Skin of body (tissue), 3 donors: Measurements from ENCODE around the gene GRIN2A. TPM values are rescaled to one million over a fixed set of nuclear protein-coding genes. Genes with fewer than 3 reads are reported as not detected.

Experiments
- DNase-seq: peaks from one replicate; lab custom pipeline; 2025; lab: John Stamatoyannopoulos, UW
- small RNA-seq: library from RNA; depleted of rRNA; stranded (forward); fragments of <200 nt; gene quantifications from one replicate; pipeline ENCODE3, GENCODE V24; 2014; ENCODE audit warnings: low replicate concordance
- total RNA-seq: library from RNA; depleted of rRNA; stranded (reverse); fragments of >200 nt; gene quantifications from one replicate; pipeline ENCODE4 v1.2.3, GENCODE V29; 2014

The GRIN2A gene
- total RNA-seq, 1 donor from 2014 or later: 0.10 TPM

DNA sequence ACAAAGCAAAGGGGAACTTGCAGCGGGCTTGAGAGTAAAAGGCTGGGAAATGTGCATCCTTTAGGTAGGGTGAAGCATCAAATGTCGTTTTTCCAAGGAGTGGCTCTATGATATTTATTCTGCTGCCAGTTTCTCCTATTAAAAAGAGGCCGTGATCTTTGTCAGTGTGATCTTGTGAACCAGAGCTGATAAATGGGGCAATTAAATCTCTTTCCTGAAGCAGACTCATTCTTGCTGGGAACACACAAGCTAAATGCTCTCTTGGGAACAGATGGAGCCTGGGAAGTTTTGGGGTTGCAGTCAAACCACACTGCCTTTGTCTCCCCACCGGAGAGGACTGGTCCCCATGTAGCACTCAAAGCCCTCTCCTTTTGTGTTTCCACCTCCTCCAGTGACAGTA is 408.9 kb downstream of the GRIN2A start:
- DNase-seq: no peak

DNA sequence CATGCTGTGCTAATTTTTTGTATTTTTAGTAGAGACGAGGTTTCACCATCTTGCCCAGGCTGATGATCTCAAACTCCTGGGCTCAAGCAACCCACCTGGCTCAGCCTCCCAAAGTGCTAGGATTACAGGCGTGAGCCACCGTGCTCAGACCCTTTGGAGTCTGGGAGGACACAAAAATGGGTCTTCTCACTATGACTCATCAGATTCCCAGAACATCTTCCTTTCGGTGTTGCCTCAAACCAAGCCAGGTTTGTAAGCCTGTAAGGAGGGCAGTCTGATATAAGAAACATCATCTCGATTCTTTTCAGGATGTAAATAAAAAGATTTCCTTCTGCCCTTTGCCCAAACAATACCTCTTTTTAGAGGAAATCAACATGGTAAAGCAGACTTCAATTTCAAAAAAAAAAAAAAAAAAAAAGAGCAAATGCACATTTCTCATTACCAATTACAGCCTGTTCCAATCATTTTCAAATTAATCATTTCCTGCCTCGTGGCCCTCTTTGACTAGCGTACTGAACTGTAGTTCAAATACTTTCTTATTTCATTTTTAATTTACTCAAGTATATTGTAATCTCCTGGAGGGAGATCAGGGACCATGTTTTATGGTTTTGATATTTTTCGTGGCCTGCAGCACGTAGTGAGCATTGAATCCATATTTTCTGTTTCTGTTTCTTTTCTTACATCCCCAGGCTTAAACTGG is 409.6 kb downstream of the GRIN2A start:
- DNase-seq: peak; percentile 43

DNA sequence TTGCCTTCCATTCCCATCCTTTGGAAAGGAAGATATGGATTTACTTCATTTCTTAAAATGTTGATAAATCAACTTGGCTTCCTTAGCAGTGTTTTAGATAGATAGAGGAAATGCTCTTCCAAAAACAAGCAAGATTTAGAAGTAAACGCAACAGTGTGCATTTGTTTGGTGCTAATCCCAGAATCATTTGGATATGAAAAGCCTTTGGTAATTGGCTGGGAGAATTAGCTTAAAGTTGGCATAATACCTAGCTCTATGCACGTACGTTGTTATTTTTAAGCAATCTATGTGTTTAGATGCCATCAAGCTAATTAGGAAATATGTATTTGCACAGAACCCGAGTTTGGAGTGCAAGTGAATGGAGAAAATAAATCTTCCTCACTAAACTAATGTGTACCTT is 415.3 kb downstream of the GRIN2A start:
- no peak for DNase-seq

GRCh38 chr16:9763505-9763904 is 418.7 kb downstream of the GRIN2A start:
- no peak for DNase-seq

DNA sequence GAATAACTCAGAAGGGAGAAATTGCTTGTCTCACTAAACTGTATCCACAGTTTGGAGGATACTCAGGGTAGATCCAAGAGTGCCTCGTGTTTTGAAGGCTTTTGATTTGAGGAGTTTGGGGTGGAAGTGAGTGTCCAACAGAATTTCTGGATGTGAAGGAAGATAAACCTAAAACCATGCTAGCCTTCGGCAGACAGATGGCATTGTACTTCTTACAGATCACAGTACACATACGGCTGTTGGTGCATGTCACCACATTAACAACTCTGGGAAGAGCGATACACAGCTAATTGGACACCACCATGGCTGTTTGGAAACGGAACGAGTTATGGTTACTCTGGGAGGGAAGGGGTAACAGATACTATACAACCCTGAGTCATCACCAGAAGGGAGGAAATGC is 420.4 kb downstream of the GRIN2A start:
- no peak for DNase-seq

GRCh38 chr16:9757687-9758086 is 424.5 kb downstream of the GRIN2A start:
- no peak for DNase-seq

- DNase-seq: no peak
These were observed 425.8 kb downstream of the GRIN2A start for GRCh38 chr16:9756434-9756833.

GRCh38 chr16:9755081-9755480 is 427.1 kb downstream of the GRIN2A start:
- peak; percentile 25 for DNase-seq

DNA sequence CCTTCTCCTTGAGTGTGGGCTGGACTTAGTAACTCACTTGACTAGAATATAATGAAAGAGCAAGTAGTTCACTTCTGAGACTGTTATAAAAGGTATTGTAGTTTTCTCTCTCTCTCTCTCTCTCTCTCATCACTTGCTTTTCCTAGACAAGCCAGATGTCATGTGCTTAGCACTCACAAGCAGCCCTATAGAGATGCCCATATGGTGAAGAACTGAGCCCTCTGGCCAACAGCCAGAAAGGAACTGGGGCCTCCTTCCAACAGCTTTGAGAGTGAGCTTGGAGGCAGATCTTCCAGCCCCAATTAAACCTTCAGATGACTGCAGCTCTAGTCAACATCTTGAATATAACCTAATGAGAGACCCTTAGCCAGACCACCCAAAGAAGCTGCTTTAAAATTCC is 440.5 kb downstream of the GRIN2A start:
- DNase-seq: no peak

DNA sequence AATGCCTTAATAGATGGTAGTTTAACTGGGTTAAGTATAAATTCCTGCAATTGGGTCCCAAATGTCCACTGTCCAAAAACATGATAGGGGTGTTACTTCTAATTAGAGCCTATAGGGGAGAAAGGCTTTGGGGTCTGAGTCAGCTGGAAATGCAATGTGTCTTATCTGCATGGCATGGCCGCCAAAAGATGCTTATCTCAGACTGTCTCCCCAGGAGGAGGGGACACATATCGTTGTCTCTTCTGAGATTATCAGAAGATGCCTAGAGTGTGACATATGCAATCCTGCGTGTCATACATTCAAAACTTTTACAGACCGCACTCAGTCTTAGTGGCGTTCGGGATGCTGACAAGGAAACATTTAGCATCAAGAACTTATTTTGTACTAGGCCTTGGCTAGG is 442.9 kb downstream of the GRIN2A start:
- DNase-seq: no peak

- DNase-seq: no peak
These were observed 443.5 kb downstream of the GRIN2A start for GRCh38 chr16:9738690-9739089.

DNA sequence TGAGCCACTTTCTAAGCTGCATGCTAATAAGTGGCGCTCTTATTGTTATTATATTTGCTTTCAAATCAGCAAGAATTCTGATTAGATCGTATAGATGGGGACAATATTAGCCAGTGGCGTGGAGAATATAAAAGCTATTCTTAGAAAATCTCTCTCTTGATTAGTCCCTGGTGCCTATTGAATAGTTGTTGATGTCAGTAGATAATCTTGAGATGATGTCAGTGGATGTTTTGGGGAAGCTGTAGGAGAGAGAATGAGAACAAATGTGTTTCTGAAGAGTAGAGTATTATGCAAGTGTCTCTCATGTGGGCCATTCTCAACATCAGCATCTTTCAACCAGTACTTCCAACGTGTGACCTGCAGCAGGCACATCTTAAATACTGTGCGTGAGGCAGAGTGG is 445.7 kb downstream of the GRIN2A start:
- no peak for DNase-seq

DNA sequence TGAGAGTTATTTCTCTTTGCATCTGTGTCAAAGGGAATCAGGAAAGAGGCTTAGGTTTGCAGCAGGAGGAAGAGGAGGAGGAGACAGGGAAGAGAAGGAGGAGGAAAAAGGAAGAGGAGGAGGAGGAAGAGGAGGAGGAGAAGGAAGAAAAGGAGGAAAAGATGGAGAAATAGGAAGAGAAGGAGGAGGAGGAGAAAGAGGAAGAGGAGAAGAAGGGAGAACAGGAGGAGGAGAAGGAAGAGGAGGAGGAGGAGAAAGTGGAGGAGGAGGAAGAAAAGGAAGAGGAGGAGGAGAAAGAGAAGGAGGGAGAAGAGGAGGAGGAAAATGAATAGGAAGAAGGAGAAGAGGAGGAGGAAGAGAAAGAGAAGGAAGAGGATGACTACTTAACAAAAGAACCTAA is 459.1 kb downstream of the GRIN2A start:
- DNase-seq: no peak

DNA sequence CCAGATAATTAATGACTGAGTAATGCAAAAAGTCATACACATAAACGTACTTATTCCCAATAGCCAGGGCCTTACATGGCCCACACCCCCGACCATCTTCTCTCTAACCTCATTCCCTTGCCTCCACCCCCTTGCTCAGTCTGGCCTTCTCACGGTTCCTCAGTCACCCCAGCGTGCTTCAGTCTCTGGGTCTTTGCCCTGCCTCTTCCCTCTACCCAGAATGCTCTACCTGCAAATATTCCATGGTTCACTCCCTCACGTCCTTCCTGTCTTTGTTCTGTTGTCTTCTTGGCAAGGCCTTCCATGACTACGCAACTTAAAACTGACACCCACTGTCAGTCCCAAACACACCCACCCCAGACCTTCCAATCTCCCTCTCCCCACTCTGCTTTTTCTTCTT is 468.3 kb downstream of the GRIN2A start:
- DNase-seq: no peak

- no peak for DNase-seq
These were observed 469.1 kb downstream of the GRIN2A start for GRCh38 chr16:9713156-9713555.

- DNase-seq: no peak
These were observed 473.1 kb downstream of the GRIN2A start for GRCh38 chr16:9708972-9709620.

- no peak for DNase-seq
These were observed 475.9 kb downstream of the GRIN2A start for GRCh38 chr16:9706217-9706836.

GRCh38 chr16:9703731-9704130 is 478.5 kb downstream of the GRIN2A start:
- DNase-seq: no peak

Small RNA genes within 50 kb of the gene (small RNA-seq; reads per million reads assigned to genes)
- not detected for gene RN7SL493P

Other genes with a start within 250 kb of the GRIN2A start
- gene ATF7IP2, start 203.6 kb upstream of the GRIN2A start, total RNA-seq: 6.8 TPM